HL-60 (cell line): ENCODE results near the gene TNFSF13B.

ENCODE experiments used
- DNase-seq, 2 experiments: peaks; one replicate each; pipeline ENCODE4 v3.0.0-alpha.2; 2010 to 2020; ENCODE audit warnings: low read depth in 1 of 2, low spot score in 1 of 2
- H3K27ac ChIP-seq: fragments of 250-450 bp; sonication (Bioruptor Pico); replicated peaks from 2 replicates; pipeline ENCODE4 v1.5.1; 2020; ENCODE audit warnings: mild to moderate bottlenecking, moderate library complexity
- H3K27me3 ChIP-seq: fragments of 250-450 bp; sonication (Bioruptor Pico); 2 replicates; pipeline ENCODE4 v1.5.1; 2021; ENCODE audit warnings: mild to moderate bottlenecking, moderate library complexity; ENCODE audit not compliant: insufficient read depth, poor library complexity, severe bottlenecking
- H3K4me3 ChIP-seq: replicated peaks from 2 replicates; pipeline ENCODE4 v1.5.1; 2011; ENCODE audit warnings: mild to moderate bottlenecking, control low read depth, low read length; ENCODE audit not compliant: insufficient read depth
- GABPA ChIP-seq: IDR thresholded peaks from 2 replicates; pipeline ENCODE4 v1.6.1; 2012; ENCODE audit warnings: low read depth
- POLR2AphosphoS5 ChIP-seq: IDR thresholded peaks from 2 replicates; pipeline ENCODE4 v1.6.1; 2012; ENCODE audit warnings: low read depth
- SPI1 ChIP-seq: IDR thresholded peaks from 2 replicates; pipeline ENCODE4 v1.6.1; 2012; ENCODE audit warnings: low read depth, mild to moderate bottlenecking, borderline replicate concordance
- TF ChIP-seq, protein P1 (sequence below): IDR thresholded peaks from one replicate; pipeline ENCODE4 v1.5.1; 2011; ENCODE audit warnings: low read length, control low read depth, inconsistent platforms; ENCODE audit not compliant: insufficient read depth
- TF ChIP-seq, protein P2 (sequence below): IDR thresholded peaks from 2 replicates; pipeline ENCODE4 v1.6.1; 2012; ENCODE audit warnings: low read depth; ENCODE audit not compliant: insufficient replicate concordance

The TNFSF13B gene

DNA sequence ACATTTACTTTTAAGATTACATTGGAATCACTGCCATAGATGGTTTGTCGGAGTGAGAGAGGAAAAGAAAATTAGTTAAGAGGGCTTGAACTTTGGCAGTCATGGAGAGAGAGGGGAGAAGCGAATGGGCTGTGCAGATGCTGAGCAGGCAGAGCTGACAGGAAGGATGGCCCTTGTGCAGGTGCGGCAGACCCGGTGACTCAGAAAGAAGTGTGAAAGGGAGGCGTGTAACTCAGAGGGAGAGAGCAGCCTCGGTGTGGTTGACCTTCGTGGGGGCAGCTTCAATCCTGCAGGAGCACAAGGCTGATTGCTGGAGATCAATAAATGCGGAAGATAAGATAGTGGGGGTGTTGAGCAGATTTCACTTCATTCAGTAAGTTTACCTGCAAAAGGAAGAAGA is 76.9 kb downstream of the TNFSF13B start:
- TF ChIP-seq, protein P1, sequence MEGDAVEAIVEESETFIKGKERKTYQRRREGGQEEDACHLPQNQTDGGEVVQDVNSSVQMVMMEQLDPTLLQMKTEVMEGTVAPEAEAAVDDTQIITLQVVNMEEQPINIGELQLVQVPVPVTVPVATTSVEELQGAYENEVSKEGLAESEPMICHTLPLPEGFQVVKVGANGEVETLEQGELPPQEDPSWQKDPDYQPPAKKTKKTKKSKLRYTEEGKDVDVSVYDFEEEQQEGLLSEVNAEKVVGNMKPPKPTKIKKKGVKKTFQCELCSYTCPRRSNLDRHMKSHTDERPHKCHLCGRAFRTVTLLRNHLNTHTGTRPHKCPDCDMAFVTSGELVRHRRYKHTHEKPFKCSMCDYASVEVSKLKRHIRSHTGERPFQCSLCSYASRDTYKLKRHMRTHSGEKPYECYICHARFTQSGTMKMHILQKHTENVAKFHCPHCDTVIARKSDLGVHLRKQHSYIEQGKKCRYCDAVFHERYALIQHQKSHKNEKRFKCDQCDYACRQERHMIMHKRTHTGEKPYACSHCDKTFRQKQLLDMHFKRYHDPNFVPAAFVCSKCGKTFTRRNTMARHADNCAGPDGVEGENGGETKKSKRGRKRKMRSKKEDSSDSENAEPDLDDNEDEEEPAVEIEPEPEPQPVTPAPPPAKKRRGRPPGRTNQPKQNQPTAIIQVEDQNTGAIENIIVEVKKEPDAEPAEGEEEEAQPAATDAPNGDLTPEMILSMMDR = no peak
- Histone ChIP-seq H3K27ac (no peak overlapping the region), H3K4me3 (no peak overlapping the region), H3K27me3 (no peaks in the 10 kb centered on the region)
- no peak for DNase-seq

DNA sequence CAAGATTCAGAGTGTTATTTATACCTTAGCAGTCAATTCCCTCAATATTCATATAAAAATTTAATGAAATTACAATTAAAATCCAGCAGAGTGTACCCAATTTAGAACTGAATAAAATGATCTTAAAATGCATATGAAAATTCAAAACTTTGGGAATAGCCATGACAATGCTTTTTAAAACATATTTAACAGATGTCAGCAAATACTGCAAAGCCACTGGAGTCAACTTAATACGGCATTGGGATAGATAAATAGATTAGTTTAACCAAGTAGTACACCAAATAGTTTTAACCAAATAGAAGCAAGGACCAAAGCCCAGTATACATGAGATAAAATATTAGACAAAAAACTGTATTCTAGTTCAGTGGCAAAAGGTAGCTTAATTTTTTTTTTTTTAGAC is 79.8 kb downstream of the TNFSF13B start:
- no peak for DNase-seq
- Histone ChIP-seq H3K27me3 (no peaks in the 10 kb centered on the region), H3K4me3 (no peak overlapping the region), H3K27ac (no peak overlapping the region)
- TF ChIP-seq POLR2AphosphoS5 (no peak), SPI1 (no peak), GABPA (no peak)
- TF ChIP-seq, protein P1 = no peak
- TF ChIP-seq, protein P2, sequence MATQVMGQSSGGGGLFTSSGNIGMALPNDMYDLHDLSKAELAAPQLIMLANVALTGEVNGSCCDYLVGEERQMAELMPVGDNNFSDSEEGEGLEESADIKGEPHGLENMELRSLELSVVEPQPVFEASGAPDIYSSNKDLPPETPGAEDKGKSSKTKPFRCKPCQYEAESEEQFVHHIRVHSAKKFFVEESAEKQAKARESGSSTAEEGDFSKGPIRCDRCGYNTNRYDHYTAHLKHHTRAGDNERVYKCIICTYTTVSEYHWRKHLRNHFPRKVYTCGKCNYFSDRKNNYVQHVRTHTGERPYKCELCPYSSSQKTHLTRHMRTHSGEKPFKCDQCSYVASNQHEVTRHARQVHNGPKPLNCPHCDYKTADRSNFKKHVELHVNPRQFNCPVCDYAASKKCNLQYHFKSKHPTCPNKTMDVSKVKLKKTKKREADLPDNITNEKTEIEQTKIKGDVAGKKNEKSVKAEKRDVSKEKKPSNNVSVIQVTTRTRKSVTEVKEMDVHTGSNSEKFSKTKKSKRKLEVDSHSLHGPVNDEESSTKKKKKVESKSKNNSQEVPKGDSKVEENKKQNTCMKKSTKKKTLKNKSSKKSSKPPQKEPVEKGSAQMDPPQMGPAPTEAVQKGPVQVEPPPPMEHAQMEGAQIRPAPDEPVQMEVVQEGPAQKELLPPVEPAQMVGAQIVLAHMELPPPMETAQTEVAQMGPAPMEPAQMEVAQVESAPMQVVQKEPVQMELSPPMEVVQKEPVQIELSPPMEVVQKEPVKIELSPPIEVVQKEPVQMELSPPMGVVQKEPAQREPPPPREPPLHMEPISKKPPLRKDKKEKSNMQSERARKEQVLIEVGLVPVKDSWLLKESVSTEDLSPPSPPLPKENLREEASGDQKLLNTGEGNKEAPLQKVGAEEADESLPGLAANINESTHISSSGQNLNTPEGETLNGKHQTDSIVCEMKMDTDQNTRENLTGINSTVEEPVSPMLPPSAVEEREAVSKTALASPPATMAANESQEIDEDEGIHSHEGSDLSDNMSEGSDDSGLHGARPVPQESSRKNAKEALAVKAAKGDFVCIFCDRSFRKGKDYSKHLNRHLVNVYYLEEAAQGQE = no peak

DNA sequence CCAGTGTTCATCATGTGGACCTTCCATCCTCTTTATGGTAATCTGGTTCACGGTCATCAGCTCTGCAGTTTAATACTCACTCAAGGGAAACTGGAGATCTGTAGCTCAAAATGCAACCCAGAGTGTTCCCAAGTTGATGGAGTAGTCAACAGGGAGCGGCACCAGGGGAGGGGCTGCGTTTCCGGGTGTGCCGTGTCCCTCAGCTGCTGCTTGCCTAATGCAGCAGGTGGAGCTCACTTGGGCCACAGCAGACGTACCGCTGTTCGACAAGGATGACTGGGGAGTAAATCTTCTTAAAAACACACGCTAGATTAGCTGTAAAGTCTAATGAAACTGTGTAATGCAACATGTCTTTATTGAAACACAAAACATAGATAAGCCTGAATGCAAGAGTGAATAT is 81.1 kb downstream of the TNFSF13B start:
- no peak for DNase-seq
- Histone ChIP-seq H3K27me3 (no peaks in the 10 kb centered on the region), H3K4me3 (no peak overlapping the region), H3K27ac (no peak overlapping the region)
- TF ChIP-seq GABPA = no peak
- no peak for TF ChIP-seq SPI1
- no peak for TF ChIP-seq POLR2AphosphoS5
- TF ChIP-seq, protein P1 = no peak
- TF ChIP-seq, protein P2 = no peak

DNA sequence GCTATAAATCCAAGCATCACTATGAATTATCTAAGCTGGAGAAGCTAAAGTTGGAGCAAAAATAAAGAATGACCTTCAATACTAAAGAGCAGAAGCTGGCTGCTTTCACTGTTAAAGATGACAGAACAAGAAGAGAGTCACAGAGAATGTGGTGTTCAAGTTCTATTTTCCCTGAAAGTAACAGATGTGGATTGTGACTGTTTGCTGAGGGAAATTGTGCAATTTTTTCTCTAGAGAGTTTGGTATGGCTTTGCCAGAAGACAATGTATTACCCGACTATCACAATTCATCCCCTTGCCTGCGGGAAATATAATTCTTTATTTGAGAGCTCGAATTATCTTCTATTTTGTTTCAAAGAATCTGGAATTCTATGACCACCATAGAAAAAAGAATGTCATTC is 83.1 kb downstream of the TNFSF13B start:
- TF ChIP-seq GABPA (no peak), POLR2AphosphoS5 (peak; percentile 49; the same call in 1 of the 2 replicates), SPI1 (no peak)
- TF ChIP-seq, protein P2 = peak; percentile 44
- TF ChIP-seq, protein P1 = no peak
- H3K27me3 ChIP-seq = no peaks in the 10 kb centered on the region
- no peak overlapping the region for H3K4me3 ChIP-seq
- H3K27ac ChIP-seq = peak overlapping the region; percentile 87
- peak; percentile 58 to 69 for DNase-seq
